HG03342 (cell line): ENCODE results near the gene TRAF7.

Source experiments
- ATAC-seq: cut with Tn5 transposase; IDR thresholded peaks from one replicate; pipeline ENCODE4 v1.9.1; 2021; ENCODE audit warnings: mild to moderate bottlenecking, moderate library complexity; ENCODE audit not compliant: unreplicated experiment

Gene TRAF7

DNA sequence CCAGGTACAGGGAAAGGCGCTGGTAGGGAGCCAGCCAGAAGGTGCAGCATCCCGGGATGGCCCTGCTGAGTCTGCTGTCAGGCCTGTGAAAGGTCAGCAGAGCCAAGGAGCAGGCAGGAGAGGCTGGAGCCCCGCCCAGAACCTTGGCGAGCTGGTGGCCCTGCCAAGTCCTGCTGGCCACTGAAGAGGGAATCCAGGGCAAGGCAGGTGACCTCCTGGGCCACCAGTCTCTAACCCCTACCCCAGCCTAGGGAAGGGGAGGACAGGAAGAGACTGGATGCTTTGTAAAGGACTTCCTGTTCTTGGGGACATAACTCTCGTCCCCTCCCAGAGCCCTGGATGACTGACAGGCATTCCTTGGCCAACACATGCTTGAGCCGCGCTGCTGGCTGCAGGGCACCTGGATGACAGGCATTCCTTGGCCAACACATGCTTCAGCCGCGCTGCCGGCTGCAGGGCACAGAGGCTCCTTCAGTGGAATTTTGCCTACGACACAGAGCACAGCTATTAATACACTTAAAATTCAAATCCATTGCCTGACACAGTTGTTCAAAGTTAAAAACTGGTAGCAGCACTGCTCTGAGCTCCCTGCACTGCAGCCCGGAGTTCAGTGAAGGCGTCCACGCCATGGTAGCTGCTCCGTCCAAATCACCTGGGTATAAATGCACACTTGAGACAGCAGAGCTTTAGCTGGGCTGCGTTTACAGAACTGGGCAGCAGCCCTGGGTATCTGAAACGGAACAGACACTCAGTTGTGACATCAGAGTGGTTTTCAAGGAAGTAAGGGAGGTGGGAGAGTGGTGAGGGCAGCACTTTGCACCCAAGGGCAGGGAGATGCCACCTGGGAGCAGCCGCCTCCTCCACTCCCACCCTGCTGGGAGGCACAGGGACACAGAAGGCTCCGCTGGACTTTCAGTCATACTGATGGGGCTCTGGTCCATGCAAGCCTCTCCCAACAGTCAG lies 57.1 kb downstream of the TRAF7 start:
- no peak for ATAC-seq

DNA sequence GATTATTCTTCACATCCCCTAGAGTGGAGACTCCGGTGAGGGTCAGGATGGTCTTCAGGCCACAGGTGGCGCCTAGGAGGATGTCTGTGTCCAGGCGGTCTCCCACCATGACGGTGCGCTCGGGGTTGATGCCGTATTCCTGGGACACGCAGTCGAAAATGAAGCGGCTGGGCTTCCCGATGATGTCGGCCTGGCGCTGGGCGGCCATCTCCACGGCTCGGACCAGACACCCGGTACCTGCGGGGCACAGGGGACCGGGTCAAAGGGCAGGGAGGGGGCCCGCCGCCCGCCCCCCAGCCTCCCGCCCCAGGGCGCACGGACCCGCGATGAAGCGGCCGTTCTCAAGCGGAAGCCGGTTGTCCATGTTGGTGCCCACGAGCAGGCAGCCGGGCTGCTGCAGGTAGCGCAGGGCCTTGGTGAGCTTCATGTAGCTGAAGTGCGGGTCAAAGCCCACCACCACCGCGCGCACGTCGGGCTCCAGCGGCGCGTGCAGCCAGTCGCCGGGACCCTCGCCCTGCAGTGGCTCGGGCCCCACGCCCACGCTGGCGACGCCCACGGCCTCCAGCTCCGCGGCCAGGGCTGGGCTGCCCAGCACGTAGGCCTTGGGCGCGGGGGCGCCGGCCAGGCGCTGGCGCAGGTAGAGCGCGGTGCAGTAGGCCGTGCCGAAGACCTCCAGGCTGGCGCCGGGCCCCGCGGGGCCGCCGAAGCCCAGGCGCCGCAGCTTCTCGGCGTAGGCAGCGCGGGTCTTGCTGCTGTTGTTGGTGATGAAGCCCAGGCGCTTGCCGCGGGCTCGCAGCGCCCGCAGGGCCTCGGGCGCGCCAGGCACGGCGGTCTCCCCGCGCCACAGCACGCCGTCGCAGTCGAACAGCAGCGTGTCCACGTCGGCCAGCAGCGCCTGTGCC lies 58.5 kb downstream of the TRAF7 start:
- peak; percentile 3 for ATAC-seq

DNA sequence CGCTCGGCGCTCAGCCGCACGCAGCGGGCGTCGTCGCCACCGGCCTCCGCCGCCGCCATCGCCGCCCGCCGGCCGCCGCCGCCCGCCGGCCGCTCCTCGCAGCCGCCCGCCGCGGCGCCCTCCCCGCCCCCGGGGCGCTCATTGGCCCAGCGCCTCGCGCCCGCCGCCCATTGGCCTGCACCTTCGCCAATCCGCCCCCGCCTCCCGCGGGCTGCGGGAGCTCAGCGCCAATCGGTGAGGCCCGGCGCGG lies 59.1 kb downstream of the TRAF7 start, which contains the start of gene PGP:
Gene PGP (minus strand): TSS at position 122 of the 250 bp plus-strand sequence. CDS start 63 bp downstream, at position 59.
- peak; percentile 84 for ATAC-seq

DNA sequence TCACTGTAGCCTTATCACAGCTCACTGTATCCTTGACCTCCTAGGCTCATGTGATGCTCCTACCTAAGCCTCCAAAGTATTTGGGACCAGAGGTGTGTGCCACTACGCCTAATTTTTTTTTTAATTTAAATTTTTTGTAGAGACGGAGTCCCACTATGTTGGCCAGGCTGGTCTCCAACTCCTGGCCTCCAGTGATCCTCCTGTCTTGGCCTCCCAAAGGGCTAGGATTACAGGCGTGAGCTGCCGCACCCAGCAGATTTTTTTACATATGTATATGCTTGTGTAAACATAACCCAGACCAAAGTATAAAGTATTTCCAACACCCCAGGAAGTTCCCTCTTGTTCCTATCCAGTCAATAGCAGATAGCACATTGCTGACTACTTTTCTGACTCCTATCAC lies 60.7 kb downstream of the TRAF7 start:
- ATAC-seq: no peak

- peak; percentile 92 for ATAC-seq
These were observed 67.8 kb downstream of the TRAF7 start, which contains the start of gene E4F1 for GRCh38 chr16:2223221-2223941. E4F1 (plus strand) TSS chr16:2223591; CDS start chr16:2223614, 23 bp downstream.

DNA sequence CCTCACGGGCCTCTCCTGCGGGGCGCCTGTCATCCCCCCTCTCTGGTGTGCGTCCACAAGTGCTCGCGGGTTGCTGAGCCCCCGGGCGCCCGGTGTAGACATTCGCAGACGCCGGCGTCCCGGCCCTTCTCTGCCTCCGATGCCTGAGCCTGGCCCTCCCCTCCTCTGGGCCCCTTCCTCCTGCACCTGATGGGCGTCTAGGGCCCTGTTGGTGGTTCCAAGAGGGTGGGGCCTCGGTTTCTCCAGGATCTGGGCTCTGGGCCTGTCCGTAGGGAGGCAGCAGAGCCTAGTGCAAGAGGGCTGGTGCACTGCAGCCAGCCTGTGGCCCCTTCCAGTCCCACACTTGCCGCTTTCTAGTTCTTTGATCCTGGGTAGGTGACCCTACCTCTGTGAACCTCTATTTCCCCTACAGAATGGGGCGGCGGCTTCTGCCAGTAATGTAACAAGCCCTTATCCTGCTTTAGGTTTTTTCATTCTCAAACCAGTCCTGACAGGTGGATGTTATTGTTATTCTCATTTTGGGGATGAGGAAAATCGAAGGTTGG lies 68.4 kb downstream of the TRAF7 start:
- peak; percentile 25 for ATAC-seq

DNA sequence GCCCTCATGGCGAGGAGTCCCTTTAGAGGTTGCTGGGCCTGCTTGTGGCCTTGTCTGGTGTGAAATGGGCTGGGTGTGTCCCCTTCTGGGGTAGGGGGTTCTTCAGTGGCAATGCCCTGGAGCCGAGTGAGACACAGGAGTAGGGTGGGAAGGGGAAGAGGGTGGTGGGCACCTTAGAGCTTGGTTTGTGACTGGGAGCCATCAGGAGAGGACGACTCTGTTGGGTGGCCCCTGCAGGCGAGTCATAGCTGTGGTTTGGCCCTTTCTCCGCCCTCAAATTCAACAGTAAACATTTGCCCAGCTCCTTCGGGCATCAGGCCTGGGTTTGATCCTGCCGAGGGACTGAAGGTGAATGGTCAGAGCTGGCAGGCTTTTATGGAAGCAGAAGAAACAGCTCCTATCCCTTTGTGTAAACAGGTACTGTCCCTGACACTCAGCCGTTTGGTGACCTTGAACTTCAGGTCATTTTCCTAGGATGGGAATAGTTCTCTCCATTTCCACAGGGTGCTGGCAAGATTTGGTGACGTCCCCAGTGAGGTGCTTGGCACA lies 70.7 kb downstream of the TRAF7 start:
- no peak for ATAC-seq

DNA sequence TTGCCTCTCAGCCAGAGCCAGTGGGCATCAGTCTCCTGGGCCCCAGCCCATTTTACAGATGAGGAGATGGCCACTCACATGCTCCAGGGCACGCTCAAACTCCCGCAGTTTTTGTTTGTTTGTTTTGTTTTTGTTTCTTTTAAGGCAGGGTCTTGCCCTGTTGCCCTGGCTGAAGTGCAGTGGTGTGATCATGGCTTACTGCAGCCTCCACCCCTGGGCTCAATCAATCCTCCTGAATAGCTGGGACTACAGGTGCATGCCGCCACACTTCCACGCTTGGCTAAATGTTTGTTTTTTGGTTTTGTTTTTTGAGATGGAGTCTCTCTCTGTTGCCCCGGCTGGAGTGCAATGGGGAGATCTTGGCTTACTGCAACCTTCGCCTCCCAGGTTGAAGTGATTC lies 71.3 kb downstream of the TRAF7 start:
- ATAC-seq: no peak
